ENCODE results near the gene FOXRED2.

The FOXRED2 gene

GRCh38 chr22:36443198-36443770 is 63.6 kb downstream of the FOXRED2 start:
- TF ChIP-seq, protein P1, sequence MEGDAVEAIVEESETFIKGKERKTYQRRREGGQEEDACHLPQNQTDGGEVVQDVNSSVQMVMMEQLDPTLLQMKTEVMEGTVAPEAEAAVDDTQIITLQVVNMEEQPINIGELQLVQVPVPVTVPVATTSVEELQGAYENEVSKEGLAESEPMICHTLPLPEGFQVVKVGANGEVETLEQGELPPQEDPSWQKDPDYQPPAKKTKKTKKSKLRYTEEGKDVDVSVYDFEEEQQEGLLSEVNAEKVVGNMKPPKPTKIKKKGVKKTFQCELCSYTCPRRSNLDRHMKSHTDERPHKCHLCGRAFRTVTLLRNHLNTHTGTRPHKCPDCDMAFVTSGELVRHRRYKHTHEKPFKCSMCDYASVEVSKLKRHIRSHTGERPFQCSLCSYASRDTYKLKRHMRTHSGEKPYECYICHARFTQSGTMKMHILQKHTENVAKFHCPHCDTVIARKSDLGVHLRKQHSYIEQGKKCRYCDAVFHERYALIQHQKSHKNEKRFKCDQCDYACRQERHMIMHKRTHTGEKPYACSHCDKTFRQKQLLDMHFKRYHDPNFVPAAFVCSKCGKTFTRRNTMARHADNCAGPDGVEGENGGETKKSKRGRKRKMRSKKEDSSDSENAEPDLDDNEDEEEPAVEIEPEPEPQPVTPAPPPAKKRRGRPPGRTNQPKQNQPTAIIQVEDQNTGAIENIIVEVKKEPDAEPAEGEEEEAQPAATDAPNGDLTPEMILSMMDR (IDR thresholded peaks at IDR 0.05; ENCODE audit: low read depth, low read length) = no peak
- DNase-seq (ENCODE audit: extremely low read depth, low read depth) = no peak

DNA sequence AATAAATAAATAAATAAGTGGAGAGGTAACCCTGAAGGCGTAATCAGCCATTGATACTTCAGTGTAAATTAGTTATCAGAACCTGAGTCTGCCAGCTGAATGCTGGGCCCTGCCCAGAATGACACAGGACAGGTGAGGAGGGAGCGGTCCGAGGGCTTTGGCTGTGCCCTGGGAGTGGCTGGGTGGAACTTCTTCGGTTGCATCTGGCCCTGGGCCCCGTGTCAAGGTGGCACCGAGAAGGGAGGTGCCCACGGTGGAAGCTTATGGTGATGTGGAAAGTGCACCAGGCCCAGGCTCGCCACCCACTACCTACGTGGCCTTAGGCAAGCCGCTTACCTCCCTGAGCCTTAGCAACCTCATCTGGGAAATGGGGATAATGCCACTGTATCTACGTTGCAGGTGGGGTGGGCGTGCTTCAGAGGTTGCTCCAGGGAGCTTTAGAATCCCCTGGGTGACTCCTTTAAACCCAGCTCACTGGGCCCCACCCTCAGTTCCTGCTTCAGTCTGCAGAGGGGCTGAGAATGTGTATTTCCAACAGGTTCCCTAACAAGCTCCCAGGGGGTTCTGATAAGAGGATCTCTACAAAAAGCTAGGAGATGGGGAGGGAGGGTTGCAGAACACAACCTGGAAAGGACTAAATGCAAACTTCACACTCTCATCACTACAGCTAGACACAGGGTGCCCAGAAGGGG is 64.2 kb downstream of the FOXRED2 start:
- TF ChIP-seq, protein P1 (IDR thresholded peaks at IDR 0.05; ENCODE audit: low read depth, low read length) = no peak

GRCh38 chr22:36440429-36441002 is 66.3 kb downstream of the FOXRED2 start:
- DNase-seq (ENCODE audit: extremely low read depth, low read depth) = no peak
- TF ChIP-seq, protein P1 (IDR thresholded peaks at IDR 0.05; ENCODE audit: low read depth, low read length) = no peak

More for the DNA sequence above, 64.2 kb downstream of the FOXRED2 start:
- DNase-seq (ENCODE audit: extremely low read depth, low read depth) = no peak

GRCh38 chr22:36439481-36440271 is 67.2 kb downstream of the FOXRED2 start:
- DNase-seq (ENCODE audit: extremely low read depth, low read depth) = peak; percentile 70
- TF ChIP-seq, protein P1 (IDR thresholded peaks at IDR 0.05; ENCODE audit: low read depth, low read length) = no peak; the same call in 1 of the 2 replicates

Measured in AG09319 (cell line).